Spleen (tissue), 7 donors: ENCODE data around the gene KREMEN1.

ENCODE experiments used
- CTCF ChIP-seq, 11 experiments: fragments of 200-600 bp in 7 of 11; fragments of 450-650 bp in 4 of 11; sonication (generic) in 4 of 11; IDR thresholded peaks in 8 of 11; conservative IDR thresholded peaks in 3 of 11; 1 replicate in 7 of 11; 2 replicates in 4 of 11; pipeline versions ENCODE4 v1.4.0 to v1.8.0; 2016 to 2021; ENCODE audit warnings: antibody characterized with exemption in 11 of 11, inconsistent platforms in 4 of 11, mild to moderate bottlenecking in 1 of 11
- POLR2AphosphoS5 ChIP-seq, 3 donors: sonication (generic); formaldehyde crosslinking; IDR thresholded peaks; one replicate each; pipeline ENCODE4 v1.5.1; 2017; ENCODE audit warnings: antibody characterized with exemption in 3 of 3
- donor health status: DM: no; HTN: no; CAD: no; lungs with moderate emphysema.
- donor health status: DM: no; HTN: no; CAD: no.
- donor health status: DM: no; HTN: no; CAD: no.

- TF ChIP-seq CTCF (IDR thresholded peaks at IDR 0.05 in 8 of 11, conservative IDR thresholded peaks at IDR 0.05 in 3 of 11) (no peak), POLR2AphosphoS5 (IDR thresholded peaks at IDR 0.05) (no peak)
Measured at GRCh38 chr22:29198240-29198639, 125.4 kb downstream of the KREMEN1 start.
